CD4-positive, CD25-positive, alpha-beta regulatory T cell (primary cell): Measurements from ENCODE around the gene HIGD1B. TPM values are rescaled to one million over a fixed set of nuclear protein-coding genes. Genes with fewer than 3 reads are reported as not detected.

Experiments
- ATAC-seq, 2 donors: fragments of 150-1000 bp; cut with Tn5 transposase; one replicate each; pipeline ENCODE4 v1.10.0; 2021; ENCODE audit warnings: low read depth in 2 of 2, moderate number of reproducible peaks in 2 of 2, moderate library complexity in 1 of 2
- DNase-seq, 3 donors: peaks; one replicate each; pipeline versions ENCODE4 v3.0.0 to v3.0.0-alpha.2; 2012 to 2022; ENCODE audit warnings: mixed read lengths in 1 of 3
- H3K27ac ChIP-seq: one replicate; pipeline ENCODE4 v1.7.0; 2013; ENCODE audit warnings: mild to moderate bottlenecking, low read length; ENCODE audit not compliant: insufficient read depth, poor library complexity, severe bottlenecking
- H3K27me3 ChIP-seq: one replicate; pipeline ENCODE4 v1.7.0; 2013; ENCODE audit warnings: low read length; ENCODE audit not compliant: control insufficient read depth, insufficient read depth
- H3K36me3 ChIP-seq: one replicate; pipeline ENCODE4 v1.7.0; 2013; ENCODE audit warnings: mild to moderate bottlenecking, low read length, moderate library complexity; ENCODE audit not compliant: control insufficient read depth, insufficient read depth
- H3K4me1 ChIP-seq: 2 replicates; pipeline ENCODE4 v1.7.0; 2013; ENCODE audit warnings: mild to moderate bottlenecking, low read length; ENCODE audit not compliant: insufficient read depth, control insufficient read depth, poor library complexity, severe bottlenecking
- H3K4me3 ChIP-seq: one replicate; pipeline ENCODE4 v1.7.0; 2013; ENCODE audit warnings: low read depth, mild to moderate bottlenecking, low read length, moderate library complexity
- H3K9me3 ChIP-seq, 2 experiments: 1 replicate in 1 of 2; 2 replicates in 1 of 2; pipeline ENCODE4 v1.7.0; 2013; ENCODE audit warnings: low read length in 2 of 2, mild to moderate bottlenecking in 1 of 2, moderate library complexity in 1 of 2; ENCODE audit not compliant: control insufficient read depth in 2 of 2
- H3K27ac Mint-ChIP-seq, 3 donors: one replicate each; pipeline ENCODE4 v1.8.0; 2020 to 2022; ENCODE audit warnings: mild to moderate bottlenecking in 3 of 3, mixed read lengths in 3 of 3, moderate library complexity in 2 of 3
- H3K27me3 Mint-ChIP-seq: one replicate; pipeline ENCODE4 v1.8.0; 2022; ENCODE audit warnings: mild to moderate bottlenecking, mixed read lengths
- H3K36me3 Mint-ChIP-seq: one replicate; pipeline ENCODE4 v1.8.0; 2020; ENCODE audit warnings: mixed read lengths
- H3K4me1 Mint-ChIP-seq, 4 donors: one replicate each; pipeline ENCODE4 v1.8.0; 2020 to 2022; ENCODE audit warnings: mixed read lengths in 4 of 4, mild to moderate bottlenecking in 1 of 4
- H3K4me3 Mint-ChIP-seq, 4 donors: one replicate each; pipeline ENCODE4 v1.8.0; 2020 to 2022; ENCODE audit warnings: mild to moderate bottlenecking in 4 of 4, mixed read lengths in 4 of 4, moderate library complexity in 3 of 4
- H3K9me3 Mint-ChIP-seq, 7 donors: one replicate each; pipeline ENCODE4 v1.8.0; 2020 to 2022; ENCODE audit warnings: mixed read lengths in 7 of 7, mild to moderate bottlenecking in 3 of 7, moderate library complexity in 2 of 7
- polyA plus RNA-seq, 4 donors: library from polyadenylated mRNA; unstranded; fragments of 300-500 nt; fragmentation: Illumina TruSeq; gene quantifications; one replicate each; pipeline ENCODE4 v1.2.3, GENCODE V29; 2021
- total RNA-seq: library from RNA; stranded (reverse); gene quantifications from one replicate; pipeline ENCODE4 v1.2.3, GENCODE V29; 2022

The HIGD1B gene
- total RNA-seq: not detected
- not detected for polyA plus RNA-seq

GRCh38 chr17:44847586-44847985, at the start of gene HIGD1B:
HIGD1B (plus strand) TSS chr17:44847883; CDS start chr17:44848153, 270 bp downstream.
- H3K4me3 Mint-ChIP-seq: no peak within 1 kb of the TSS
- peaks cover 22% of the 10 kb centered on the region for H3K36me3 Mint-ChIP-seq
- Histone ChIP-seq H3K9me3 (no peaks in the 10 kb centered on the region), H3K4me3 (no peak within 1 kb of the TSS), H3K27ac (no peak within 1 kb of the TSS), H3K27me3 (no peaks in the 10 kb centered on the region), H3K4me1 (no peaks in the 10 kb centered on the region), H3K36me3 (peaks cover 21% of the 10 kb centered on the region)
- no peaks in the 10 kb centered on the region for H3K27me3 Mint-ChIP-seq
- peak within 1 kb of the TSS in 1 of 3 donors; percentile 47 for H3K27ac Mint-ChIP-seq
- no peaks in the 10 kb centered on the region for H3K4me1 Mint-ChIP-seq
- no peaks in the 10 kb centered on the region for H3K9me3 Mint-ChIP-seq
- no peak for ATAC-seq
- no peak for DNase-seq

- Mint-ChIP-seq H3K4me1 (no peaks in the 10 kb centered on the region), H3K27ac (no peak overlapping the region), H3K36me3 (no peaks in the 10 kb centered on the region), H3K27me3 (peaks cover 20% of the 10 kb centered on the region), H3K4me3 (no peak overlapping the region), H3K9me3 (no peaks in the 10 kb centered on the region)
- Histone ChIP-seq H3K4me3 (no peak overlapping the region), H3K9me3 (no peaks in the 10 kb centered on the region), H3K4me1 (no peaks in the 10 kb centered on the region), H3K27ac (no peak overlapping the region), H3K36me3 (no peaks in the 10 kb centered on the region), H3K27me3 (peaks cover 3% of the 10 kb centered on the region)
- no peak for ATAC-seq
- DNase-seq: no peak
Observed at GRCh38 chr17:44798356-44798755, 49.3 kb upstream of the HIGD1B start.

DNA sequence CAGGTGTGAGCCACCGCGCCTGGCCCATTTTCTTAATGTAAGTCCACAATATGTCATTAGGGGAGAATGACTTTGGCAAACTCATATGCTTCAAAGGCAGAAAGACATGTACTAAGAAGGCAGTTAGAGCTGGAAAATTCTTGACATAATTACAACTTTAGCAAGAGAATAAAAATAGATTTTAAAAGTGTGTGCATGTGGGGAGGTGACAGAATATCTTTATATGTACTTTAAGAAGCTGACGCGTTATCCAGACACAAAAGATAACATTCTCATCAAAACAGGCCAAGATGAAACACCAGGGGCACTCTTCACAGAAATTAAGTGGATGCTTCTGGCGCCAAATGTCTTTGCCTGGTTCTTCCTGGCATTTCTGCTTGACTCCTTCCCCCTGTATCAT, 45.8 kb upstream of the HIGD1B start:
- H3K27ac ChIP-seq: no peak overlapping the region
- no peak overlapping the region for H3K4me3 ChIP-seq
- no peaks in the 10 kb centered on the region for H3K9me3 ChIP-seq
- Mint-ChIP-seq H3K4me3 (peak overlapping the region in 1 of 4 donors; percentile 66), H3K27me3 (peaks cover 25% of the 10 kb centered on the region), H3K36me3 (no peaks in the 10 kb centered on the region), H3K9me3 (no peaks in the 10 kb centered on the region), H3K4me1 (no peaks in the 10 kb centered on the region), H3K27ac (no peak overlapping the region)
- no peak for DNase-seq
- H3K36me3 ChIP-seq: no peaks in the 10 kb centered on the region
- ATAC-seq: no peak
- H3K4me1 ChIP-seq: no peaks in the 10 kb centered on the region
- H3K27me3 ChIP-seq: peaks cover 3% of the 10 kb centered on the region

DNA sequence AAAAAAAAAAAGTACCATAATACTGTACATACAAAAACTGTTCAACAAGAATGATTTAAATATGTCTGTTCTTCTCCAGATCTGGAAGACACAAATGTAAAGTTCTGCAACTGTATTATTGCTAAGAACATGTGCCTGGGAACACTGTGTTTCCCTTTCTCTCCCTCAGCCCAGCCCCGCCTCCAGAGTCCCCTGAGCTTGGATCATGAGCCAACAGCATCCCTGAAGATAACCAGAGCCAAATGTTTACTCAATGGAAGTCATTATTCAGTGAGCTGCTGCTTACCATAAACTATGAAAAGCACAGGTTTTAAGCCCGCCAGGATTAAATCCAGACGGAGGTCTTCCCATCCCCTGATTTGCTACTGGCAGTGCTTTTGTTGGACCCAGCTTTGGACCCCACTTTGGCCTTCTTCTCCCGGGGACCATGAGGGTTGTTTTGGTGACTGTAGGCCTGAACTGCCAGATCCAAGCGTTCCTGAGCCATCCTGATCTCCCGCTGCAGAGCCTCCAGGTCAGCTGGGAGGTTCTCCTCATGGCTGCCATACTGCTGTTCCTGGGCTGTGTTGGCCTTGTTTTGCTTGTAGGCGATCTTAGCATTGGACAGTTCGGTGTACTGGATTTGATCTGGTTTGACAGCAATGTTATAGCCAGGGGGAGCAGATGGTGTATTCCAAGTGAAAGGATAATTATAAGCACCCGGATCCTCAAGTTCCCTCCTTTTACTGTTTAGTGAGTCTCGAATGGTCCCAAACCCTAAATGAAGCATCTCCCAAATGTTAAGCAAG, 43.2 kb upstream of the HIGD1B start:
- H3K9me3 Mint-ChIP-seq: no peaks in the 10 kb centered on the region
- H3K27me3 ChIP-seq: peaks cover 5% of the 10 kb centered on the region
- no peak for ATAC-seq
- H3K27me3 Mint-ChIP-seq: peaks cover 24% of the 10 kb centered on the region
- no peak overlapping the region for H3K4me3 Mint-ChIP-seq
- H3K4me3 ChIP-seq: no peak overlapping the region
- H3K27ac ChIP-seq: no peak overlapping the region
- no peaks in the 10 kb centered on the region for H3K9me3 ChIP-seq
- H3K4me1 ChIP-seq: no peaks in the 10 kb centered on the region
- no peaks in the 10 kb centered on the region for H3K4me1 Mint-ChIP-seq
- no peaks in the 10 kb centered on the region for H3K36me3 ChIP-seq
- no peak overlapping the region for H3K27ac Mint-ChIP-seq
- H3K36me3 Mint-ChIP-seq: no peaks in the 10 kb centered on the region
- no peak for DNase-seq

DNA sequence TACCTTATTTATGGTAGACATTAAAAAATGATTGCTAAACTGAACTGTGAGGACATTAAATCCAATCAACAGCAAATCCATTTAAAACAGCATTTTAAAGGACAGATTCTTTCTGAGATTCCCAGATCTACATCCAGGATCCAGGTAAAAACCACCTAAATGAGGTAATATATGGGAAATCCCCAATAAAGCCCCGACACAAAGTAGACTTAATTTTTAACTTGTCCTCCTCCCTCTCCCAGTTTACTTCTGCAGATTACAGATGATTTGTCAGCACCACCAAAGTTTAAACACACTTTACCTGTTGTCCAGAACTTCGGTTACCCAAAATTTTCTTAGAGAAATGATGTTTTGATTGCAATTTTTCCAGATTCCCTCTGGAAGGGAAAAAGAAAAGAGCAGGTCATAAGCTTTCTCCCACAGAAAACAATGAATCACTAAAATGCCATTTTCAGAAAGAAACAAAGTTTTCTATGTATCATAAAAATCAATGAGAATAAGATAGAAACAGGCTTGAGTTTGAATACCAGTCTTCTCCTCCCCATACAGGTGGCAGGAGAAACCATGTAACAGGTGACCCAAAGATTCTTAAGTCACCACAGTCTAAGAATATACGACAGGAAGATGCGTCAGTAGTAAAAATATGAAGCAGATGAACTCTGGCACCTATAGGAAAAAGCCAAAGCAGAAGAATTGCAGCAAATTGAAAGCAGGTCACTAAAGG, 40.4 kb upstream of the HIGD1B start:
- no peaks in the 10 kb centered on the region for H3K36me3 Mint-ChIP-seq
- Histone ChIP-seq H3K36me3 (no peaks in the 10 kb centered on the region), H3K27me3 (peaks cover 3% of the 10 kb centered on the region), H3K9me3 (no peaks in the 10 kb centered on the region), H3K4me3 (no peak overlapping the region), H3K4me1 (no peaks in the 10 kb centered on the region), H3K27ac (no peak overlapping the region)
- H3K27me3 Mint-ChIP-seq: peaks cover 33% of the 10 kb centered on the region
- no peak for DNase-seq
- no peaks in the 10 kb centered on the region for H3K4me1 Mint-ChIP-seq
- no peaks in the 10 kb centered on the region for H3K9me3 Mint-ChIP-seq
- no peak overlapping the region for H3K4me3 Mint-ChIP-seq
- ATAC-seq: no peak
- no peak overlapping the region for H3K27ac Mint-ChIP-seq

- H3K9me3 ChIP-seq: no peaks in the 10 kb centered on the region
- no peaks in the 10 kb centered on the region for H3K36me3 ChIP-seq
- ATAC-seq (no peak), DNase-seq (no peak)
- Mint-ChIP-seq H3K36me3 (no peaks in the 10 kb centered on the region), H3K27ac (no peak overlapping the region), H3K4me1 (no peaks in the 10 kb centered on the region), H3K27me3 (peaks cover 36% of the 10 kb centered on the region), H3K9me3 (peaks cover 0 to under 1% (median 0%) of the 10 kb centered on the region in 7 donors), H3K4me3 (no peak overlapping the region)
- peaks cover 3% of the 10 kb centered on the region for H3K27me3 ChIP-seq
- H3K4me3 ChIP-seq: no peak overlapping the region
- no peak overlapping the region for H3K27ac ChIP-seq
- no peaks in the 10 kb centered on the region for H3K4me1 ChIP-seq
Observed at GRCh38 chr17:44807817-44808155, 39.9 kb upstream of the HIGD1B start.

DNA sequence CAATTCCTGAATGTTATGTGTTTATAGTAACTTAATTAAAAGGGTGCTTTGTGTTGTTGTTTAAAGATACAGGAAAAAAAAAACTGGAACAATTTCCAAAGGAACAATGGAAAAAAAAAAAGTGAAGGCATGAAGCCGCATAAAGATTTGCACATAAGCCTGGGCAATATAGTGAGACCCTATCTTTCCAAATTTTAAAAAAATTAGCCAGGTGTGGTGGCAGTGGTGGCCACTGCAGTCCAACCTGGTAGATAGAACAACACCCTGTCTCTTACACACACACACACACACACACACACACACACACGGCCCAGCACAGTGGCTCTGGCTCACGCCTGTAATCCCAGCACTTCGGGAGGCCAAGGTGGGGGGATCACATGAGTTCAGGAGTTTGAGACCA, 39.5 kb upstream of the HIGD1B start:
- Histone ChIP-seq H3K4me3 (no peak overlapping the region), H3K27ac (no peak overlapping the region), H3K9me3 (no peaks in the 10 kb centered on the region), H3K36me3 (no peaks in the 10 kb centered on the region), H3K27me3 (peaks cover 3% of the 10 kb centered on the region), H3K4me1 (no peaks in the 10 kb centered on the region)
- no peak for DNase-seq
- no peak overlapping the region for H3K27ac Mint-ChIP-seq
- no peaks in the 10 kb centered on the region for H3K36me3 Mint-ChIP-seq
- H3K9me3 Mint-ChIP-seq: peaks cover 0 to 1% (median 0%) of the 10 kb centered on the region in 7 donors
- no peak overlapping the region for H3K4me3 Mint-ChIP-seq
- no peak for ATAC-seq
- H3K27me3 Mint-ChIP-seq: peaks cover 39% of the 10 kb centered on the region
- no peaks in the 10 kb centered on the region for H3K4me1 Mint-ChIP-seq
